Nephron progenitor cell (in vitro differentiated cells): ENCODE results near the gene TOMM20L.

Experiments used
- DNase-seq: peaks from one replicate; pipeline ENCODE4 v3.0.0; 2021
- H3K27ac Mint-ChIP-seq: 2 replicates; pipeline ENCODE4 v1.8.0; 2021; ENCODE audit warnings: mild to moderate bottlenecking, moderate library complexity, mixed read lengths
- H3K27me3 Mint-ChIP-seq: 2 replicates; pipeline ENCODE4 v1.8.0; 2021; ENCODE audit warnings: mild to moderate bottlenecking, low read depth, mixed read lengths; ENCODE audit not compliant: poor library complexity
- H3K36me3 Mint-ChIP-seq: 2 replicates; pipeline ENCODE4 v1.8.0; 2021; ENCODE audit warnings: low read depth, mixed read lengths
- H3K4me1 Mint-ChIP-seq: 2 replicates; pipeline ENCODE4 v1.8.0; 2021; ENCODE audit warnings: mixed read lengths
- H3K4me3 Mint-ChIP-seq: 2 replicates; pipeline ENCODE4 v1.8.0; 2021; ENCODE audit warnings: mild to moderate bottlenecking, moderate library complexity, mixed read lengths
- H3K9me3 Mint-ChIP-seq: 2 replicates; pipeline ENCODE4 v1.8.0; 2021; ENCODE audit warnings: mild to moderate bottlenecking, moderate library complexity, mixed read lengths
- CTCF ChIP-seq: fragments of 200-600 bp; sonication (generic); IDR thresholded peaks from 2 replicates; pipeline ENCODE4 v1.5.0; 2021; ENCODE audit warnings: antibody characterized with exemption

The TOMM20L gene

GRCh38 chr14:58397156-58397555 is 1.4 kb downstream of the TOMM20L start:
- H3K27me3 Mint-ChIP-seq: peaks cover 25% of the 10 kb centered on the region
- TF ChIP-seq CTCF: no peak
- no peaks in the 10 kb centered on the region for H3K9me3 Mint-ChIP-seq
- peaks cover 4% of the 10 kb centered on the region for H3K36me3 Mint-ChIP-seq
- H3K4me1 Mint-ChIP-seq: peaks cover 5% of the 10 kb centered on the region
- no peak overlapping the region for H3K27ac Mint-ChIP-seq
- H3K4me3 Mint-ChIP-seq: no peak overlapping the region
- no peak for DNase-seq

- no peak for DNase-seq
- Mint-ChIP-seq H3K27me3 (peaks cover 24% of the 10 kb centered on the region), H3K36me3 (peaks cover 4% of the 10 kb centered on the region), H3K9me3 (no peaks in the 10 kb centered on the region), H3K4me3 (no peak overlapping the region), H3K27ac (no peak overlapping the region), H3K4me1 (peaks cover 5% of the 10 kb centered on the region)
- TF ChIP-seq CTCF: no peak
Measured at GRCh38 chr14:58398495-58398894, 2.8 kb downstream of the TOMM20L start.

GRCh38 chr14:58398895-58399294 is 3.2 kb downstream of the TOMM20L start:
- Mint-ChIP-seq H3K36me3 (peaks cover 4% of the 10 kb centered on the region), H3K27ac (no peak overlapping the region), H3K27me3 (peaks cover 21% of the 10 kb centered on the region), H3K9me3 (no peaks in the 10 kb centered on the region), H3K4me1 (peaks cover 5% of the 10 kb centered on the region), H3K4me3 (no peak overlapping the region)
- no peak for TF ChIP-seq CTCF
- no peak for DNase-seq

- no peak overlapping the region for H3K27ac Mint-ChIP-seq
- H3K36me3 Mint-ChIP-seq: peaks cover 22% of the 10 kb centered on the region
- no peak for DNase-seq
Measured at GRCh38 chr14:58401587-58401986, 5.9 kb downstream of the TOMM20L start.

GRCh38 chr14:58408681-58409215 is 13.0 kb downstream of the TOMM20L start:
- Mint-ChIP-seq H3K9me3 (peaks cover 11% of the 10 kb centered on the region), H3K27ac (no peak overlapping the region), H3K4me1 (no peaks in the 10 kb centered on the region), H3K36me3 (peaks cover 60% of the 10 kb centered on the region), H3K27me3 (peaks cover 2% of the 10 kb centered on the region), H3K4me3 (no peak overlapping the region)
- TF ChIP-seq CTCF: no peak
- DNase-seq: no peak

More at GRCh38 chr14:58401587-58401986, 5.9 kb downstream of the TOMM20L start:
- TF ChIP-seq CTCF: no peak
- Mint-ChIP-seq H3K4me3 (no peak overlapping the region), H3K4me1 (no peaks in the 10 kb centered on the region), H3K27me3 (peaks cover 10% of the 10 kb centered on the region), H3K9me3 (peaks cover 11% of the 10 kb centered on the region)

DNA sequence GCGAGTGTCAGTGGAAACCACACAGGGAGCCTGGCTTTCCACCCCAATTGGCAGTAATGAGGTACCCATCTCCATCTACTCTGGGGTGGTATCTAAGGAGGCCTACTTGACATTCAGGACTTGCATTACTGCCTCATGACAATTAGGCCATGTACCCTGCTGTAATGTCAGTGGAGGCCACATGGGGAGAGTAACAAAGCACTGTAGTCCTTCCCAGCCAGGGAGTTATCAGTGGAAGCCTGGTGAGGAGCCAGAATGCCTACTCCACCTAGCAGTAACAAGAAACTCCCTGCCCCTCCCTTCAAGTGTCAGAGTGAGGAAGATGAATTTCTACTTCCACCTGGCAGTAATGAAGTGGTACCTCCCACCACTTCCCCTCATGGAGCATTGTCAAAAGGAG is 19.1 kb downstream of the TOMM20L start:
- no peak for TF ChIP-seq CTCF
- Mint-ChIP-seq H3K4me3 (no peak overlapping the region), H3K27ac (no peak overlapping the region), H3K36me3 (peaks cover 78% of the 10 kb centered on the region), H3K4me1 (no peaks in the 10 kb centered on the region), H3K27me3 (no peaks in the 10 kb centered on the region), H3K9me3 (peaks cover 29% of the 10 kb centered on the region)
- DNase-seq: no peak
